PFSK-1 (cell line): ENCODE measurements around the gene ACTN2.

ENCODE experiments used
- POLR2AphosphoS5 ChIP-seq: IDR thresholded peaks from 2 replicates; pipeline ENCODE4 v1.6.1; 2012; ENCODE audit warnings: low read depth, mild to moderate bottlenecking, control low read depth, low read length, moderate library complexity
- TAF1 ChIP-seq: IDR thresholded peaks from 2 replicates; pipeline ENCODE4 v1.6.1; 2012; ENCODE audit warnings: low read length, control low read depth, borderline replicate concordance; ENCODE audit not compliant: insufficient read depth

DNA sequence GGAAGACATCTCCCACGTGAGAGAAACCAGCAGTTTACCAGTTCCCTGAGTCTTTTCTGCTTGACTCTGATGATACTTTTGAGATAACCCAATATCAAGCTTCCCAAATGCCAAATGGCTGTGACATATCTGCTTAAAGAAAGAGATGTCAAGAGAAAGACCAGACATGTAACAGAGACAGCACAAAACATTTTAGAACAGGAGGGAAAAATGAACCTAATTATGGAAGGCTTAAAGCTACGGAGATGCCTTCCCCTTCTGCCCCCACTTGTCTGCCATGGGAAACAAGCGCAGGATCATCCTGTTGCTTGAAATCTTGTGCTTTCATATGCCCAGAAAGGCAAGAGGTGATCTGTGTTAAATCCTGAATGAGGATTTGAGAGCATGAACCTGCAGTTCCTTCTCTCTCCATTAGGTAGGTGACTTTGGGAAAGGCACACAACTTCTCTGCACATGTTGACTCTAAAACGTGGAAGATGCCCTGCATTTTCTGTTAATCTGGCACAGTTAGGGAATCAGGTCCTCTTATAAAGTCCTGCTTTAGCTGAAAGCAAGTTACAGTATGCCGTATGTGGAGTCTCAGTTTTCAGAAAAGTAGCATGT is 62.1 kb downstream of the ACTN2 start:
- TF ChIP-seq POLR2AphosphoS5 (no peak), TAF1 (no peak)
